ENCODE data around the gene DNAH2. TPM values are rescaled to one million over a fixed set of nuclear protein-coding genes. Genes with fewer than 3 reads are reported as not detected.

DNAH2 gene
- polyA plus RNA-seq, 1 donor from 2014 or later = 2.0 TPM

DNA sequence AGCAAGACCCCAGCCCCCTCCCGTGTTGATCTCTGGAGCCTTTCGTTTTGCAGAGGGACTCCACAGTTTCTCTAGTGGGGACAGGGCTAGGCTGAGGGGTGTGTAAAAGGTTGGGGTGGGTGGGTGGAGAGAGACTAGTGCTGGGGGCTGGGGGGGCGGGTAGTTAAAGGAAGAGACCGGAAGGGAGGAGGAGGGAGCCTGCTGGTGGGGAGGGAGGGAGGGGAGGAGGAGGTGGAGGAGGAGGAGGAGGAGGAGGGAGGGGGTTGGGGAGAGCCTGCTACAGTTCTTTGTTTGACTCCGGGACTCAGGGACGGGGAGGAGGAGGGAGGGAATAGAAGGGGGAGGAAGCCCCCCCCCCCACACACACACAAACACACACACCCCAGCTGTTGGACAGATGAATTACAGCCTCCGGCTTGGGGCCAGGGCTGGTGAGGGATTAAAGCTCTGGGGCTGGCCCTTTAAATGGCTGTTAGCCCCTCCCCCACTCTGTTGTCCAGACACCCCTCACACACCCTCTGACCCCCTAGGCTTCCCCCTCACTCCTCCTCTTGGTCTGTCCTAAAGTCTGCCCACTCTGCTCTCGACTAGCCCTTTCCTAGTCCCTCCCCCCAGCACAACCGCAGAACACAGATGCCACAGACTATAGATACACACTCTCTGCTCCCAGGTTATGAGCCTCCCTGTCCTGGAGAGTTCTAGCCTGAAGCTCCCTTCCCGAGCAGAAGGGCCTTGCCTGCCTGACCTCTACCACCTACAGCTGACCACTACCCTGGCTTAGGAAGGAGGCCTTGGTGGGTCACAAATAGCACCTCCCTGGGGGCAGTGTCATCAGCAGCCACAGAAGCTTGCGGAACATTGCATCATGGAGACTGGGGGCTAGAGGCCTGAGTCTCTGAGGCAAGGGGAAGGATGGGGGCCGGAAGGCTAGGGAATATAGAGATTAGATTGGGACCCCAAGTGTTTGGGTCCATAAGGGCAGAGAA is 120.8 kb downstream of the DNAH2 start:
- TF ChIP-seq TAF1 (IDR thresholded peaks at IDR 0.05; ENCODE audit: low read depth) (peak; percentile 49), MXI1 (conservative IDR thresholded peaks at IDR 0.05; ENCODE audit: poor library complexity, severe bottlenecking) (no peak), POLR2AphosphoS5 (IDR thresholded peaks at IDR 0.05) (peak; percentile 64)
- TF ChIP-seq, protein P1, sequence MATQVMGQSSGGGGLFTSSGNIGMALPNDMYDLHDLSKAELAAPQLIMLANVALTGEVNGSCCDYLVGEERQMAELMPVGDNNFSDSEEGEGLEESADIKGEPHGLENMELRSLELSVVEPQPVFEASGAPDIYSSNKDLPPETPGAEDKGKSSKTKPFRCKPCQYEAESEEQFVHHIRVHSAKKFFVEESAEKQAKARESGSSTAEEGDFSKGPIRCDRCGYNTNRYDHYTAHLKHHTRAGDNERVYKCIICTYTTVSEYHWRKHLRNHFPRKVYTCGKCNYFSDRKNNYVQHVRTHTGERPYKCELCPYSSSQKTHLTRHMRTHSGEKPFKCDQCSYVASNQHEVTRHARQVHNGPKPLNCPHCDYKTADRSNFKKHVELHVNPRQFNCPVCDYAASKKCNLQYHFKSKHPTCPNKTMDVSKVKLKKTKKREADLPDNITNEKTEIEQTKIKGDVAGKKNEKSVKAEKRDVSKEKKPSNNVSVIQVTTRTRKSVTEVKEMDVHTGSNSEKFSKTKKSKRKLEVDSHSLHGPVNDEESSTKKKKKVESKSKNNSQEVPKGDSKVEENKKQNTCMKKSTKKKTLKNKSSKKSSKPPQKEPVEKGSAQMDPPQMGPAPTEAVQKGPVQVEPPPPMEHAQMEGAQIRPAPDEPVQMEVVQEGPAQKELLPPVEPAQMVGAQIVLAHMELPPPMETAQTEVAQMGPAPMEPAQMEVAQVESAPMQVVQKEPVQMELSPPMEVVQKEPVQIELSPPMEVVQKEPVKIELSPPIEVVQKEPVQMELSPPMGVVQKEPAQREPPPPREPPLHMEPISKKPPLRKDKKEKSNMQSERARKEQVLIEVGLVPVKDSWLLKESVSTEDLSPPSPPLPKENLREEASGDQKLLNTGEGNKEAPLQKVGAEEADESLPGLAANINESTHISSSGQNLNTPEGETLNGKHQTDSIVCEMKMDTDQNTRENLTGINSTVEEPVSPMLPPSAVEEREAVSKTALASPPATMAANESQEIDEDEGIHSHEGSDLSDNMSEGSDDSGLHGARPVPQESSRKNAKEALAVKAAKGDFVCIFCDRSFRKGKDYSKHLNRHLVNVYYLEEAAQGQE (IDR thresholded peaks at IDR 0.05; ENCODE audit: borderline replicate concordance) = peak; percentile 27
- H3K27ac ChIP-seq (ENCODE audit: low read length) = peak overlapping the region; percentile 96
- H3K4me3 ChIP-seq (ENCODE audit: low read length) = peak overlapping the region; percentile 99
- no peaks in the 10 kb centered on the region for H3K9me3 ChIP-seq (ENCODE audit: low read length)
- H3F3A ChIP-seq (ENCODE audit: insufficient read depth, low read length, poor library complexity, severe bottlenecking) = peaks cover 15% of the 10 kb centered on the region
- no peaks in the 10 kb centered on the region for H3K9me2 ChIP-seq (ENCODE audit: insufficient read depth, low read length)
- no peak overlapping the region for H2AFZ ChIP-seq (ENCODE audit: low read depth, low read length)
- peaks cover 53% of the 10 kb centered on the region for H3K79me2 ChIP-seq (replicated peaks; ENCODE audit: insufficient read depth, low read length)
- peak overlapping the region; percentile 100 for H3K4me2 ChIP-seq (ENCODE audit: low read length)
- H4K20me1 ChIP-seq (ENCODE audit: insufficient read depth) = peaks cover 18% of the 10 kb centered on the region
- peak overlapping the region; percentile 98 for H3K9ac ChIP-seq (ENCODE audit: low read length)
- H3K36me3 ChIP-seq (ENCODE audit: insufficient read depth, low read length) = no peaks in the 10 kb centered on the region
- no peaks in the 10 kb centered on the region for H3K27me3 ChIP-seq (ENCODE audit: insufficient read depth, low read depth, low read length)

DNA sequence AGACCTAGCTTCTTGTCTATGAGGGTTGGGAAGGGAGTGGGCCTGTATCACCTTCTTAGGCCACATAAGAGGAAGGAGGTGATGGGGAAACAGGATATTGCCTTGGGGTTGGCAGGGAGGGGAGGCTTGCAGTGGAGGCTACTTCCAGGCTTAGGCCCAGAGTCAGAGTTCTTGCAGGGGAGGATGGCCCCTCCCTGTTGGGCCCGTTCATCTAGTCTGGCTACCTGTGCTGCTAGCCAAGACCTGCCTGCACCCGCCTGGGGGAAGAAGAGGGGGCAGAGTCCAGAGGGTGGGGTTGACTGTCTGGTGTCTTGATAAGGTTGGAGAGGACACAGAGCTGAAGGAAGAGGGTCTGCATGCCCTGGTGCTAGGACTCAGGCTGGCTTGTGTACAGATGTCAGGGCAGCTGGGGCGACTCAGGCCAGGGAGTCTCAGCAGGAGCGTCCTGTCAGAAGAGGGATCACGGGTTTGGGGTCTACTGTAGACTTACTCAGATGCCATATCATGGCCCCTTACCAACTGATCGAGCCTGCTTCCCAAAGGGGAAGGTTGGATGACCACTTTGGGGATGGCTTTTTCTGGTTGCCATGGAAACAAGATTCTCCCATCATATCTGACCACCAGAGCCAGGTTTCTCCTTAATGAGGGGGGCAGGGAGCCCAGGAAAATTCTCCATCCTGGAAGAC is 121.8 kb downstream of the DNAH2 start:
- peak overlapping the region; percentile 94 for H3K27ac ChIP-seq (ENCODE audit: low read length)
- TF ChIP-seq RAD21 (conservative IDR thresholded peaks at IDR 0.05) (no peak), TAF1 (IDR thresholded peaks at IDR 0.05; ENCODE audit: low read depth) (no peak), POLR2AphosphoS5 (IDR thresholded peaks at IDR 0.05) (no peak), SMC3 (conservative IDR thresholded peaks at IDR 0.05; ENCODE audit: poor library complexity) (no peak), EP300 (conservative IDR thresholded peaks at IDR 0.05; ENCODE audit: poor library complexity, severe bottlenecking) (no peak)
- TF ChIP-seq, protein P1 (IDR thresholded peaks at IDR 0.05; ENCODE audit: borderline replicate concordance) = no peak
- TF ChIP-seq, protein P2, sequence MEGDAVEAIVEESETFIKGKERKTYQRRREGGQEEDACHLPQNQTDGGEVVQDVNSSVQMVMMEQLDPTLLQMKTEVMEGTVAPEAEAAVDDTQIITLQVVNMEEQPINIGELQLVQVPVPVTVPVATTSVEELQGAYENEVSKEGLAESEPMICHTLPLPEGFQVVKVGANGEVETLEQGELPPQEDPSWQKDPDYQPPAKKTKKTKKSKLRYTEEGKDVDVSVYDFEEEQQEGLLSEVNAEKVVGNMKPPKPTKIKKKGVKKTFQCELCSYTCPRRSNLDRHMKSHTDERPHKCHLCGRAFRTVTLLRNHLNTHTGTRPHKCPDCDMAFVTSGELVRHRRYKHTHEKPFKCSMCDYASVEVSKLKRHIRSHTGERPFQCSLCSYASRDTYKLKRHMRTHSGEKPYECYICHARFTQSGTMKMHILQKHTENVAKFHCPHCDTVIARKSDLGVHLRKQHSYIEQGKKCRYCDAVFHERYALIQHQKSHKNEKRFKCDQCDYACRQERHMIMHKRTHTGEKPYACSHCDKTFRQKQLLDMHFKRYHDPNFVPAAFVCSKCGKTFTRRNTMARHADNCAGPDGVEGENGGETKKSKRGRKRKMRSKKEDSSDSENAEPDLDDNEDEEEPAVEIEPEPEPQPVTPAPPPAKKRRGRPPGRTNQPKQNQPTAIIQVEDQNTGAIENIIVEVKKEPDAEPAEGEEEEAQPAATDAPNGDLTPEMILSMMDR (IDR thresholded peaks at IDR 0.05; ENCODE audit: poor library complexity, severe bottlenecking) = no peak
- H3K36me3 ChIP-seq (ENCODE audit: insufficient read depth, low read length) = no peaks in the 10 kb centered on the region
- no peaks in the 10 kb centered on the region for H3K27me3 ChIP-seq (ENCODE audit: insufficient read depth, low read depth, low read length)
- peaks cover 15% of the 10 kb centered on the region for H3F3A ChIP-seq (ENCODE audit: insufficient read depth, low read length, poor library complexity, severe bottlenecking)
- H2AFZ ChIP-seq (ENCODE audit: low read depth, low read length) = no peak overlapping the region
- H4K20me1 ChIP-seq (ENCODE audit: insufficient read depth) = peaks cover 27% of the 10 kb centered on the region
- H3K9me2 ChIP-seq (ENCODE audit: insufficient read depth, low read length) = no peaks in the 10 kb centered on the region
- no peaks in the 10 kb centered on the region for H3K9me3 ChIP-seq (ENCODE audit: low read length)
- H3K79me2 ChIP-seq (replicated peaks; ENCODE audit: insufficient read depth, low read length) = peaks cover 63% of the 10 kb centered on the region
- H3K4me3 ChIP-seq (ENCODE audit: low read length) = peak overlapping the region; percentile 99
- H3K4me2 ChIP-seq (ENCODE audit: low read length) = peak overlapping the region; percentile 99
- peak overlapping the region; percentile 92 for H3K9ac ChIP-seq (ENCODE audit: low read length)
